ENCODE measurements around the gene LRP8.
A peak's percentile ranks its signal among the peaks of the same experiment; 100 is the strongest.

The LRP8 gene

GRCh38 chr1:53330819-53331218 lies 2.9 kb upstream of the LRP8 start:
- no peaks in the 10 kb centered on the region for H3K27me3 ChIP-seq (replicated peaks; ENCODE audit: control insufficient read depth, insufficient read depth, low read length, poor library complexity, severe bottlenecking)
- no peak overlapping the region for H3K4me3 ChIP-seq (ENCODE audit: insufficient read depth, low read depth, low read length, poor library complexity, severe bottlenecking)
- H3K9me3 ChIP-seq (ENCODE audit: control insufficient read depth, low read length) = no peaks in the 10 kb centered on the region
- no peak for DNase-seq
- no peak overlapping the region for H3K27ac ChIP-seq (ENCODE audit: insufficient read depth, low read length, poor library complexity, severe bottlenecking)
- H3K4me1 ChIP-seq (ENCODE audit: control insufficient read depth, insufficient read depth, low read length, poor library complexity, severe bottlenecking) = peaks cover 15% of the 10 kb centered on the region
- no peaks in the 10 kb centered on the region for H3K36me3 ChIP-seq (ENCODE audit: control insufficient read depth, insufficient read depth, low read length)

- Histone ChIP-seq H3K9me3 (ENCODE audit: control insufficient read depth, low read length) (no peaks in the 10 kb centered on the region), H3K36me3 (ENCODE audit: control insufficient read depth, insufficient read depth, low read length) (no peaks in the 10 kb centered on the region), H3K27ac (ENCODE audit: insufficient read depth, low read length, poor library complexity, severe bottlenecking) (peak overlapping the region; percentile 50), H3K4me3 (ENCODE audit: insufficient read depth, low read depth, low read length, poor library complexity, severe bottlenecking) (peak overlapping the region; percentile 59), H3K27me3 (replicated peaks; ENCODE audit: control insufficient read depth, insufficient read depth, low read length, poor library complexity, severe bottlenecking) (no peaks in the 10 kb centered on the region), H3K4me1 (ENCODE audit: control insufficient read depth, insufficient read depth, low read length, poor library complexity, severe bottlenecking) (peaks cover 12% of the 10 kb centered on the region)
- peak in 1 of 3 donors; percentile 9 for DNase-seq
Observed at GRCh38 chr1:53328541-53329499, 950 bp upstream of the LRP8 start.

- Histone ChIP-seq H3K27ac (ENCODE audit: insufficient read depth, low read length, poor library complexity, severe bottlenecking) (peak overlapping the region; percentile 59), H3K36me3 (ENCODE audit: control insufficient read depth, insufficient read depth, low read length) (no peaks in the 10 kb centered on the region), H3K4me1 (ENCODE audit: control insufficient read depth, insufficient read depth, low read length, poor library complexity, severe bottlenecking) (peaks cover 12% of the 10 kb centered on the region), H3K9me3 (ENCODE audit: control insufficient read depth, low read length) (no peaks in the 10 kb centered on the region), H3K27me3 (replicated peaks; ENCODE audit: control insufficient read depth, insufficient read depth, low read length, poor library complexity, severe bottlenecking) (no peaks in the 10 kb centered on the region), H3K4me3 (ENCODE audit: insufficient read depth, low read depth, low read length, poor library complexity, severe bottlenecking) (peak overlapping the region; percentile 87)
- DNase-seq = peak; percentile 30 to 35 (median 34)
Observed at GRCh38 chr1:53327182-53327913, 522 bp downstream of the LRP8 start.

GRCh38 chr1:53326598-53327181 lies 1.2 kb downstream of the LRP8 start:
- Histone ChIP-seq H3K27me3 (replicated peaks; ENCODE audit: control insufficient read depth, insufficient read depth, low read length, poor library complexity, severe bottlenecking) (no peaks in the 10 kb centered on the region), H3K36me3 (ENCODE audit: control insufficient read depth, insufficient read depth, low read length) (no peaks in the 10 kb centered on the region), H3K27ac (ENCODE audit: insufficient read depth, low read length, poor library complexity, severe bottlenecking) (peak overlapping the region; percentile 59), H3K9me3 (ENCODE audit: control insufficient read depth, low read length) (no peaks in the 10 kb centered on the region), H3K4me1 (ENCODE audit: control insufficient read depth, insufficient read depth, low read length, poor library complexity, severe bottlenecking) (peaks cover 12% of the 10 kb centered on the region), H3K4me3 (ENCODE audit: insufficient read depth, low read depth, low read length, poor library complexity, severe bottlenecking) (peak overlapping the region; percentile 87)
- peak in 1 of 3 donors; percentile 2 for DNase-seq

DNA sequence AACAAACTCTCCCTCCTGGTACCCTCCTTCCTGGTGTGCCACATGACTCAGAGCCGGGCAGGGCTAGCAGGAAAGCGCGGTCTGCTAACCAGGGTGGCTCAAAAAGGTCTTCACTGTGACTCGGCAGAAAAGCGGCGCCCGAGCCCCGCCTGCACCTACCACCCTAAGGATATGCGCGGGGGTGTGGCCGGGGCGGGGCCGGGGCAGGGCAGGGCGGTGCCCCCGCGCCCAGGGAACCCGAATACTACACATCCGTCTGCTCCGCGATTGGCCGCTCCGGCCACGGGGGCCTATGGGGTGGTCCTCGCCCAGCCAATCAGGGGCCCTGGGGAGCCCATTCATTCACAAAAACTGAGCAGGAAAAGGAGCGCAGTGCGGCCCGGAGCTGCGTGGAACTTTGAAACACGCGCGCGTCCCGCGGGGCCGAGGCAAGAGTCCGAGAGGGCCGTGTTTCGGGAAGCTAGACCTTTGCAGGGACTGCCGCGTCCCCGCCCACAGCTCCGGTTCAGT lies 1.7 kb downstream of the LRP8 start:
- Histone ChIP-seq H3K27me3 (replicated peaks; ENCODE audit: control insufficient read depth, insufficient read depth, low read length, poor library complexity, severe bottlenecking) (no peaks in the 10 kb centered on the region), H3K27ac (ENCODE audit: insufficient read depth, low read length, poor library complexity, severe bottlenecking) (peak overlapping the region; percentile 59)
- DNase-seq = peak; percentile 86 to 88 (median 87)

GRCh38 chr1:53325326-53326087 lies 2.4 kb downstream of the LRP8 start:
- peak overlapping the region; percentile 87 for H3K4me3 ChIP-seq (ENCODE audit: insufficient read depth, low read depth, low read length, poor library complexity, severe bottlenecking)
- no peaks in the 10 kb centered on the region for H3K27me3 ChIP-seq (replicated peaks; ENCODE audit: control insufficient read depth, insufficient read depth, low read length, poor library complexity, severe bottlenecking)
- H3K4me1 ChIP-seq (ENCODE audit: control insufficient read depth, insufficient read depth, low read length, poor library complexity, severe bottlenecking) = peaks cover 12% of the 10 kb centered on the region
- DNase-seq = no peak
- H3K36me3 ChIP-seq (ENCODE audit: control insufficient read depth, insufficient read depth, low read length) = no peaks in the 10 kb centered on the region
- no peaks in the 10 kb centered on the region for H3K9me3 ChIP-seq (ENCODE audit: control insufficient read depth, low read length)
- peak overlapping the region; percentile 59 for H3K27ac ChIP-seq (ENCODE audit: insufficient read depth, low read length, poor library complexity, severe bottlenecking)

More for the DNA sequence above, 1.7 kb downstream of the LRP8 start:
- H3K36me3 ChIP-seq (ENCODE audit: control insufficient read depth, insufficient read depth, low read length) = no peaks in the 10 kb centered on the region
- peaks cover 12% of the 10 kb centered on the region for H3K4me1 ChIP-seq (ENCODE audit: control insufficient read depth, insufficient read depth, low read length, poor library complexity, severe bottlenecking)
- peak overlapping the region; percentile 87 for H3K4me3 ChIP-seq (ENCODE audit: insufficient read depth, low read depth, low read length, poor library complexity, severe bottlenecking)
- H3K9me3 ChIP-seq (ENCODE audit: control insufficient read depth, low read length) = no peaks in the 10 kb centered on the region

DNA sequence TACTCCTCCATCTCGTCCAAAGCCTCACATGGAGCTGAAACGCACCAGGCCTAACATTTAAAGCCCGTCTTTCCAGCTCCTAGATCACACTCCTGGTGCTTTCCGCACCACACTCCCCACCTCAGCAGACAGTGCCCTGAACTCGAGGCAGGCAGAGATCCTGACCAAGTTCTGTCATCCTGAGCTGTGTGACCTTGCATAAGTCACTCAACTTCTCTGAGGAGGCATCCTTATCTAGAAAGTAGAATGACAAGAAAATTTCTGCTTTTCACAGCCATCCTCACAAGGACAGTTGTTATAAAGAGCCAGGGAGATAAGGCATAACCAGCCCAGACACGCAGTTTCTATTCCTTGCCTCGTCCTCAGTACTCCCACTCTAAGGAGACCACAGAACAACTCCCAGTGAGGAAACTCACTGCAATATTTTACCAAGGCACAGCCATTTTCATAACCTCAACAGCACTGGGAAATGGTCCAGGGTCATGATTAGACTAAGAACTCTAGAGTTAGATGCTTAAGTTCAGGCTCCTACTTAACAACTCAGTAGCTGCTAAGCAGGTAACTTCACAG lies 3.1 kb downstream of the LRP8 start:
- no peak for DNase-seq
- Histone ChIP-seq H3K4me3 (ENCODE audit: insufficient read depth, low read depth, low read length, poor library complexity, severe bottlenecking) (no peak overlapping the region), H3K27ac (ENCODE audit: insufficient read depth, low read length, poor library complexity, severe bottlenecking) (no peak overlapping the region), H3K9me3 (ENCODE audit: control insufficient read depth, low read length) (no peaks in the 10 kb centered on the region), H3K4me1 (ENCODE audit: control insufficient read depth, insufficient read depth, low read length, poor library complexity, severe bottlenecking) (peaks cover 12% of the 10 kb centered on the region), H3K36me3 (ENCODE audit: control insufficient read depth, insufficient read depth, low read length) (no peaks in the 10 kb centered on the region), H3K27me3 (replicated peaks; ENCODE audit: control insufficient read depth, insufficient read depth, low read length, poor library complexity, severe bottlenecking) (no peaks in the 10 kb centered on the region)

GRCh38 chr1:53324321-53324720 lies 3.5 kb downstream of the LRP8 start:
- Histone ChIP-seq H3K27me3 (replicated peaks; ENCODE audit: control insufficient read depth, insufficient read depth, low read length, poor library complexity, severe bottlenecking) (no peaks in the 10 kb centered on the region), H3K4me1 (ENCODE audit: control insufficient read depth, insufficient read depth, low read length, poor library complexity, severe bottlenecking) (peaks cover 12% of the 10 kb centered on the region), H3K9me3 (ENCODE audit: control insufficient read depth, low read length) (no peaks in the 10 kb centered on the region), H3K36me3 (ENCODE audit: control insufficient read depth, insufficient read depth, low read length) (no peaks in the 10 kb centered on the region), H3K4me3 (ENCODE audit: insufficient read depth, low read depth, low read length, poor library complexity, severe bottlenecking) (no peak overlapping the region), H3K27ac (ENCODE audit: insufficient read depth, low read length, poor library complexity, severe bottlenecking) (no peak overlapping the region)
- DNase-seq = no peak

DNA sequence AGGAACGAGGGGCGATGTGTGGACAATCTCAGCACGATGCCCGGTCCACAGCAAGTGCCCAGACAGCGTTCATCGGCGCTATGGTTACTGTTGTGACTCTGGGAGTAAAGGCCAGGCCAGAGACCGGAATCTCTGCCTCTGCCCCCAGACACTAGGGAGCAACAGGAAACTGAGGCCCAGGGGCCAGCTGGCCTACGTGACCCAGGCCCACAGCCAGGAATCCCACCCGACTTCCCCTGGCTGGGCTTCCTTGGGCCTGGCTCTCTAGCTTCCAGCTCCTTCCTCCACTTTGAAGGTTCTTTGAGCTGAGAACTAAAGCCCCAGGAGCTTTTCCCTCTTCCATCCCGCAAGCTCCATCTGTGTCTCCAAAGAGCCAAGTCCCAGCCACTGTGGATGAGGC lies 4.6 kb downstream of the LRP8 start:
- Histone ChIP-seq H3K27ac (ENCODE audit: insufficient read depth, low read length, poor library complexity, severe bottlenecking) (no peak overlapping the region), H3K27me3 (replicated peaks; ENCODE audit: control insufficient read depth, insufficient read depth, low read length, poor library complexity, severe bottlenecking) (no peaks in the 10 kb centered on the region), H3K4me3 (ENCODE audit: insufficient read depth, low read depth, low read length, poor library complexity, severe bottlenecking) (no peak overlapping the region), H3K9me3 (ENCODE audit: control insufficient read depth, low read length) (no peaks in the 10 kb centered on the region), H3K36me3 (ENCODE audit: control insufficient read depth, insufficient read depth, low read length) (no peaks in the 10 kb centered on the region), H3K4me1 (ENCODE audit: control insufficient read depth, insufficient read depth, low read length, poor library complexity, severe bottlenecking) (peaks cover 11% of the 10 kb centered on the region)
- DNase-seq = no peak

Measured in effector memory CD4-positive, alpha-beta T cell (primary cell).